Cardiac muscle cell (in vitro differentiated cells and primary cell): ENCODE measurements around the gene BRD1. TPM values are rescaled to one million over a fixed set of nuclear protein-coding genes. Genes with fewer than 3 reads are reported as not detected.

ENCODE experiments used
- DNase-seq, 2 donors: peaks; one replicate each; pipeline versions ENCODE4 v3.0.0 to v3.0.0-alpha.2; 2010 to 2017; ENCODE audit warnings: low read depth in 1 of 2, low spot score in 1 of 2
- H3K27ac ChIP-seq: fragments of 200-600 bp; sonication (generic); 2 replicates; pipeline ENCODE4 v1.5.1; 2016
- H3K27me3 ChIP-seq: fragments of 200-600 bp; sonication (generic); 2 replicates; pipeline ENCODE4 v1.6.0; 2016; ENCODE audit warnings: control low read depth
- H3K36me3 ChIP-seq: fragments of 200-600 bp; sonication (generic); 2 replicates; pipeline ENCODE4 v1.5.1; 2016; ENCODE audit warnings: control low read depth
- H3K4me1 ChIP-seq: fragments of 200-600 bp; sonication (generic); 2 replicates; pipeline ENCODE4 v1.8.1; 2017; ENCODE audit warnings: low read depth, mild to moderate bottlenecking, mixed run types
- H3K4me3 ChIP-seq: fragments of 200-600 bp; sonication (generic); 2 replicates; pipeline ENCODE4 v1.5.1; 2016; ENCODE audit warnings: mild to moderate bottlenecking
- H3K9me3 ChIP-seq: fragments of 200-600 bp; sonication (generic); 2 replicates; pipeline ENCODE4 v1.5.1; 2017; ENCODE audit warnings: low read depth, mild to moderate bottlenecking, control low read depth
- polyA plus RNA-seq: library from polyadenylated mRNA; unstranded; fragments of >200 nt; fragmentation: Nextera tagmentation; extraction: Ambion mirVana; gene quantifications from 2 replicates; pipeline ENCODE4 v1.2.1, GENCODE V29; 2016
- total RNA-seq: library from RNA; depleted of rRNA; stranded (reverse); fragments of >200 nt; gene quantifications from 2 replicates; pipeline ENCODE4 v1.2.3, GENCODE V29; 2016
- TF ChIP-seq, protein P1 (sequence below): IDR thresholded peaks from 2 replicates; pipeline ENCODE4 v1.5.1; 2012; ENCODE audit warnings: low read depth, mild to moderate bottlenecking, low read length

Gene BRD1
- total and polyA plus RNA-seq, 2 experiments from 2014 or later: 25.8 to 40.9 TPM

DNA sequence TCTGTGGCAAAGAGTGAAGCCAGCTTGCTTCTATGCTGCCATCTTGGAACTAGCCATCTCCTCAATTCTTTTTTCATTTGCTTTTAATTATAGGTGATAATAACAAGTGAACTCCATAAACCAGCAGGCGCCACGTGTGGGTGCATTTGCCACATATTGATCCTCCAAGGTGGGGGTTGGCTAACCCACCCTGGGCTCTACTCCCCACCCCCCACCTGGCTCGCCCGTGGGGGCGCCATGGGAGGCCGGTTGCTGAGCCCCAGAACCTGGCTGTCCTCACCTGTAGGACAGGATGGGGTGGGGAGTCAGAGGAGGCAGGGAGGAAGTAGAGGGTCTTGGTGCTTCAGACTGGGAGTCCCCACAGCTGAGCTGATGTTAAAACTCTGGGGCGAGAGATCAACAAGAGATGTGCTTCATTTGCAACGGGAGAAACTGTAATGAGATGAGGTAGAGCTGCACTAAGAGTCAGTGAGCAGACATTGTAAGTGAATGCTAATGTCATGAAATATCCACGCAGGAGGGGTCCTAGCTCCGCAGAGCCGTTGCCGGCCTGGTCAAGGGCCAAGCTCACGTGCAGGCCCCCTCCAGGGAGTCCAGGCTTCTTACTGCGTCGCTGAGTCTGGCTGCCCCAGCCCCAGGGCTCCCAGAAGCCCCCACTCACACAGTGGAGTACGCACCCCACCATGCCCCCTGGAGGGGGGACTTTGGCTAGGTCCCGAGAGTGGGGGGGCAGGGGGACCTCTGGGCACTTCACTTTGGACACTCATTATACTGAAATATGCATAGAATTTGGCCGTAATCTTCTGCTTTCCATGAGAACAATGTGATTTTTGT is 59.4 kb downstream of the BRD1 start:
- H3K27ac ChIP-seq: no peak overlapping the region
- H3K4me3 ChIP-seq: no peak overlapping the region
- TF ChIP-seq, protein P1, sequence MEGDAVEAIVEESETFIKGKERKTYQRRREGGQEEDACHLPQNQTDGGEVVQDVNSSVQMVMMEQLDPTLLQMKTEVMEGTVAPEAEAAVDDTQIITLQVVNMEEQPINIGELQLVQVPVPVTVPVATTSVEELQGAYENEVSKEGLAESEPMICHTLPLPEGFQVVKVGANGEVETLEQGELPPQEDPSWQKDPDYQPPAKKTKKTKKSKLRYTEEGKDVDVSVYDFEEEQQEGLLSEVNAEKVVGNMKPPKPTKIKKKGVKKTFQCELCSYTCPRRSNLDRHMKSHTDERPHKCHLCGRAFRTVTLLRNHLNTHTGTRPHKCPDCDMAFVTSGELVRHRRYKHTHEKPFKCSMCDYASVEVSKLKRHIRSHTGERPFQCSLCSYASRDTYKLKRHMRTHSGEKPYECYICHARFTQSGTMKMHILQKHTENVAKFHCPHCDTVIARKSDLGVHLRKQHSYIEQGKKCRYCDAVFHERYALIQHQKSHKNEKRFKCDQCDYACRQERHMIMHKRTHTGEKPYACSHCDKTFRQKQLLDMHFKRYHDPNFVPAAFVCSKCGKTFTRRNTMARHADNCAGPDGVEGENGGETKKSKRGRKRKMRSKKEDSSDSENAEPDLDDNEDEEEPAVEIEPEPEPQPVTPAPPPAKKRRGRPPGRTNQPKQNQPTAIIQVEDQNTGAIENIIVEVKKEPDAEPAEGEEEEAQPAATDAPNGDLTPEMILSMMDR: no peak
- DNase-seq: no peak
- peaks cover 9% of the 10 kb centered on the region for H3K36me3 ChIP-seq
- H3K4me1 ChIP-seq: no peaks in the 10 kb centered on the region
- no peaks in the 10 kb centered on the region for H3K9me3 ChIP-seq
- H3K27me3 ChIP-seq: no peaks in the 10 kb centered on the region

DNA sequence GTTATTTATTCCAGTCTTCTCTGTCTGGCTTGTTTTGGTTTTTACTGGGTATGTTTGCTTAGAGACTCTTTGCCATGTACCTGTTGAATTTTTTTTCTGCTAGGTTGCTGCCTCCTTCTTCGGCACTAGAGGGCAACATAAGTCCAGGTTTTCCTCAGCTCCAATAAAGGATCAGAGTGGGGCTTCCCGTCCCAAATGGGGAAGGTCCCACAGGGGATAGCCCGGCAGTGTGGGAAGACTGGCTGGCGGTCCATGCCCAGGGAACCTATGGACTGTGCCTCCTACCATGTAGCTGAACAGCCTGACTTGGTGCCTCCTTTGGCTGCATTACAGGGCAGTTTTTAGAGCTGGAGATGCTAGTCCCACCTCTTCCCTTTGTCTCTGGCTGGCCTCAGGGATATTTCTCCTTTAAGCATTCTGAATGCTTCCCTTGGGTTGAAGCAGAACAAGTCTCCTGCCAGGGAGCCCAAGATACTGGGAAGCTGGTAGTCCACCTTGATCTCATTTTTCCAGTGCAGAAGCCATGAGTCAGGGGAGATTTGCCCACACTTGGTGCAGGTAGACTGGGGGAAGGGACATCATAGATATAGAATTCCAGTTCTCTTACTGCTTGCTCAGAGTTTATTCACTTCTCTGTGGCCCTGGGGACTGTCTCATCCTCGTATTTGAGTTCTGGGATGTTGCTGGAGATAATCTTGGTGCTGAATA is 60.2 kb downstream of the BRD1 start:
- no peak overlapping the region for H3K27ac ChIP-seq
- no peaks in the 10 kb centered on the region for H3K27me3 ChIP-seq
- peak; percentile 31 to 63 for DNase-seq
- TF ChIP-seq, protein P1: peak; percentile 77
- no peaks in the 10 kb centered on the region for H3K9me3 ChIP-seq
- H3K36me3 ChIP-seq: peaks cover 2% of the 10 kb centered on the region
- H3K4me1 ChIP-seq: no peaks in the 10 kb centered on the region
- no peak overlapping the region for H3K4me3 ChIP-seq

DNA sequence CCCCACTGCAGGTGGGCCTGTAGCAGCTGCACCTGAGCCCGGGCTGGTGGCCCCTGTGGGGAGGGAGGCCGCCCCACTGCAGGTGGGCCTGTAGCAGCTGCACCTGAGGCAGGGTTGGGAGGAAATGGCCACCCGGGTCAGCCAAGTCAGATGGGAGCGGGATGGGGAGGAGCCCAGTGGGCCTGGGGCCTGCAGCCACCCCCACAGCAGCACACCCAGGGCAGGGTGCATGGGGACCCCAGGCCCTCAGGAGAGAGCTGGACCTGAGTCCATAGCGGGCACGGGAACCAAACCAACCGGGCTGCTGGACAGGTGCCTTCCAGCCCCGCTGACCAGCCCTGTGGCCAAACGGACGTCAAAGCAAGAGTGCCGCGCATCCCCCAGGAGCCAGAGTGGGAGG is 61.7 kb downstream of the BRD1 start:
- Histone ChIP-seq H3K4me1 (no peaks in the 10 kb centered on the region), H3K27me3 (no peaks in the 10 kb centered on the region), H3K27ac (no peak overlapping the region), H3K9me3 (no peaks in the 10 kb centered on the region), H3K4me3 (no peak overlapping the region), H3K36me3 (no peaks in the 10 kb centered on the region)
- DNase-seq: no peak
- TF ChIP-seq, protein P1: no peak

DNA sequence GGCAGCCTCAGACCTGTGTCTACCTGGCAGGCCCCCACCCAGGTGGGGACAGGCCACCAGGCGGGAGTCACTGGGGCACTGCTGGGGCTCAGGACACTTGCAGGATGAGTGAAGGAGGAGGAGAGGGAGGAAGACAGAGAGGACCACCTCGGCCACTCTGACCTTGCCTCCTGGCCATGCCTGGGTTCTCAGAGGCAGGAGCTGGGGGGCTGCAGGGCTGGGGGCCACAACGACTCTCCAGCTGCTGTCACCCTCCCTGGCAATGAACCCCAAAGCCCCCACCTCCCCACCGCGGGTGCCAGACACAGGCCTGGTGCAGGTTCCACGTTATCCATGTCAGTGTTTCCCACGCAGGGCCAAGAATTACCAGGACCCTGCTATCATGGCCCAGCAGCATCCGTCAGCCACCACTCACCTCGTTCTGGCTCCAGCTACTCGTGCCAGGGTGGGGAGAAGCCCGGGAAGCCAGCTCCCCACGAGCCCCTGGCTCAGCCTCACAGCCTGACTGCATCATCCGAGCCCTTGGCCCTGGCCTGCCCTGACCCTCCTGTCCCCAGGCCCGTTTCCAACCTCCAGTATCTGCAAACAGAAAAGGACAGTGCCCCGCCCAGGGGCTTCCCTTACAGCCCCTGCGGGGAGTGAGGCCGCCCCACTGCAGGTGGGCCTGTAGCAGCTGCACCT is 62.4 kb downstream of the BRD1 start:
- DNase-seq: no peak
- no peaks in the 10 kb centered on the region for H3K9me3 ChIP-seq
- no peaks in the 10 kb centered on the region for H3K4me1 ChIP-seq
- no peaks in the 10 kb centered on the region for H3K27me3 ChIP-seq
- H3K27ac ChIP-seq: no peak overlapping the region
- TF ChIP-seq, protein P1: no peak
- no peaks in the 10 kb centered on the region for H3K36me3 ChIP-seq
- H3K4me3 ChIP-seq: no peak overlapping the region

- H3K4me1 ChIP-seq: no peaks in the 10 kb centered on the region
- H3K4me3 ChIP-seq: no peak overlapping the region
- TF ChIP-seq, protein P1: no peak
- H3K27ac ChIP-seq: no peak overlapping the region
- DNase-seq: no peak
- no peaks in the 10 kb centered on the region for H3K36me3 ChIP-seq
- H3K9me3 ChIP-seq: no peaks in the 10 kb centered on the region
- H3K27me3 ChIP-seq: no peaks in the 10 kb centered on the region
These were observed 63.5 kb downstream of the BRD1 start for GRCh38 chr22:49764127-49764581.
